T-helper 22 cell (primary cell): Measurements from ENCODE around the gene PSMD13.

Experiments used
- DNase-seq: peaks from one replicate; pipeline ENCODE4 v3.0.0-alpha.2; 2020; ENCODE audit warnings: low read depth

The PSMD13 gene

DNA sequence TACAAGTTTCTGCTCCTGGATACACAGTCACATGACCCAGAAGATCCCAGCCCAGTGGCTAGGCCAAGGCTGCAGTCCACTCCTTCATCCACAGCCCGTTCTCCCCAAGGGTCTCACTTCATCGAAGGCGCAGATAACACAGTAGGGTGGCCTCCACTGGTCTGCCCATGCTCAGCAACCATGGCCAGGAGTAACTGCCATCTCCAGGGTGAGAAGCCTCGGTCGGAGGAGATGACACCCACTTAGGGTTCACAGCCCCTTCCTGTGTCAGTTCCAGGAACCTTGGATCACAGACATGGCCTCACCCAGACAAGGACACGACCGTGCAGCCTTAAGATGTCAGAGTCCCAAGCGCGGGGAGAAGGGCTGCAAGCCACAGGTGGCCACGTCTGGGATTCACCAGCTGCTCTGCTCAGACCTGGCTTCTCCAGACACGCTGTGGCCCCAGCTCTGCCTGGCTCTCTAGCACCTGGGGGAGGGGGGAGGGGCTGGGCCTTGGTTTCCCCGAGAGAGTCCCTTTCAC is 32.1 kb upstream of the PSMD13 start:
- DNase-seq = no peak

GRCh38 chr11:205221-206001 is 31.4 kb upstream of the PSMD13 start:
- no peak for DNase-seq

DNA sequence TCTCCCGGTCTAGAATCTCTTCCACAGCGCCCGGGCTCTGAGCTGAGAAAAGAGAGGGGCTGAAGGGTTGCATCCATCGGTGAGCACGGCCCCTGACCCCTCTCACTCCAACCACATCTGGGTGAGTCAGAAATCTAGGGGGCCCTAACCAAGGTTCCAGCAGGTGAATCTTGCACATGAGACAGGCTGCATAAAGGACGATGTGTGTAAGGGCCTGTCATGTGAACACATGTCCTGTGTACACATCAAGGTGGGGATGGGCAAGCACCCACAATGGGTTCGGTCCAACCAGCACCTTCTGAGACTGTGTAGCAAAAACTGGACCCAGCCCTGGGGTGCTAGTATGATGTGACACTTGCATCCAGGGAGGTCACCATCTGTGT is 30.8 kb upstream of the PSMD13 start:
- no peak for DNase-seq

- no peak for DNase-seq
Observed at GRCh38 chr11:206526-207207, 30.1 kb upstream of the PSMD13 start.

DNA sequence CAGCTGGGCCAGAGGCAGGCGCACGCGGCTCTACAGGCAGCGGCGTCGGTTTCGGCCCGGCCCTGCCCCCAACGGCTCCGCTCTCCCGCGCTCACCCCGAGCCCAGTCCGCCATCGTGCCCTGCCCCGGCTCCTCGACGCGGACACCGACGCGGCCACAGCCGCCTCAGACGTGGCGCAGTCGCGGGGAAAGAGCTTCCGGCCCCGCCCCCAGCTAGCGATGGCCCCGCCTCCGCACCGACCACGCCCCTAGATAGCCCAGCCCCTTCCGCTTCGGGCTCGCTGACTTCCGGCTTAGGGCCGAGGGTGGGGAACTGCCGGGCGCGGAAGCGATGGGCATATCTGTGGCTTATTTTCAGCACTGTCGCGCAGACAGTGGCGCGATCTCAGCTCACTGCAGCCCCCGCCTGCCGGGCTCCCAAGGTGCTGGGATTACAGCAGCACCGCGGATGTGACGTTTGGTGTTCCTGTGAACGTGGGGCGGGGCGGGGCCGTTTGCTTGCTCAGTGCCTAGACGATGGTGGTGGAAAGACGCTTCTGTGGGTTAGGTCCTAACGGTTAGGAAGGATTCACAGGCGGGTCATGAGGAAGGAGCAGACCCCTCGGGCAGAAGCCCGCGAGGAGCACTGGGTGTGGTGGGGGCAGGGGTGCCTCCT is 29.4 kb upstream of the PSMD13 start, which contains the start of the genes BET1L and RIC8A:
TSS of gene BET1L (minus strand) at position 192 of the 655 bp plus-strand sequence. CDS start at position 114, 78 bp downstream.
TSS of gene RIC8A (plus strand) at position 501 of the 655 bp plus-strand sequence. CDS start 1,147 bp downstream, outside the sequence.
- peak; percentile 99 for DNase-seq

DNA sequence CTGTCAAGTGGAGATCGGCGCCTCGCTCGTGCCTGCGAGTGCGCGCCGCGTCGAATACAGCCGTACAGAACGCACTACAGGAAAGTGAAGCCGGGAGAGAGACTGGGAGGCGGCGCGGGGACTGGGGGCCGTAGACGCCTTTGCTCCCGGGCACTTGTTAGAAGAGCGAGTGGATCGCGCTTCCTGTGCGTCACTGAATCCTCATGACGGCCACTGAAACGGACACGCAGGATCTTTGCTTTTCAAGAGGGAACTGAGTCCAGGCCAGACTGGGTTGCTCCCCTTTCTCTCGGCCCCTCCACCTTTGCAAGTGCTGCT is 29.0 kb upstream of the PSMD13 start:
- DNase-seq = no peak

- DNase-seq = peak; percentile 73
Observed at GRCh38 chr11:208181-208916, 28.4 kb upstream of the PSMD13 start.

DNA sequence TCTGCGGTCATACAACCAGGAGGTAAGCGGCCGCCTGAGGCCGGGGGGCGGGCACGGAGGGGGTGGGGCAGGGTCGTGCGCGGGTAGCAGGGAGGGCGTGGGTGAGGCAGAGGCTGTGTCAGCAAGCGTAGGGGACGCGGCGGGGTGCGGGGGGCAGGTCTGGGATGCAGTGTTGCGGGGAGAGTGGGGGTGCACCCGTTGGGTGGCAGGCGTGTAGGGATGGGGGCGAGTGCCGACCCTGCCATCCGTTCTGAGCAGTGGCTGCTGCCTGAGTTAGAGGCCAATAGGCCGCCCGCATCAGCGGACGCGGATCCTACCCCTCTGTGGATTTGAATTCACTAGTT is 27.9 kb upstream of the PSMD13 start:
- no peak for DNase-seq

DNA sequence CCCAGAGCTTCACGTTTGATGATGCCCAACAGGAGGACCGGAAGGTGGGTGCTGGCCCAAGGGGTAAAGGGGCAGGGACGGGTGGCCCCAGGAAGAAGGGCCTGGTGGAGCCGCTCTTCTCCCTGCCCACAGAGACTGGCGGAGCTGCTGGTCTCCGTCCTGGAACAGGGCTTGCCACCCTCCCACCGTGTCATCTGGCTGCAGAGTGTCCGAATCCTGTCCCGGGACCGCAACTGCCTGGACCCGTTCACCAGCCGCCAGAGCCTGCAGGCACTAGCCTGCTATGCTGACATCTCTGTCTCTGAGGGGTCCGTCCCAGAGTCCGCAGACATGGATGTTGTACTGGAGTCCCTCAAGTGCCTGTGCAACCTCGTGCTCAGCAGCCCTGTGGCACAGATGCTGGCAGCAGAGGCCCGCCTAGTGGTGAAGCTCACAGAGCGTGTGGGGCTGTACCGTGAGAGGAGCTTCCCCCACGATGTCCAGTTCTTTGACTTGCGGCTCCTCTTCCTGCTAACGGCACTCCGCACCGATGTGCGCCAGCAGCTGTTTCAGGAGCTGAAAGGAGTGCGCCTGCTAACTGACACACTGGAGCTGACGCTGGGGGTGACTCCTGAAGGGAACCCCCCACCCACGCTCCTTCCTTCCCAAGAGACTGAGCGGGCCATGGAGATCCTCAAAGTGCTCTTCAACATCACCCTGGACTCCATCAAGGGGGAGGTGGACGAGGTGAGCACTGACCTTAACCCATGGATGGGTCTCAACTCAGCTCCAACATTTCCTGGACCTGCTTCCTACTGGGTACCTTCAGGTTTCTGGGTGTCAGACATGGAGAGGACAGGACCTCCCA is 27.3 kb upstream of the PSMD13 start:
- DNase-seq = no peak

- no peak for DNase-seq
Observed at GRCh38 chr11:210122-210802, 26.5 kb upstream of the PSMD13 start.

DNA sequence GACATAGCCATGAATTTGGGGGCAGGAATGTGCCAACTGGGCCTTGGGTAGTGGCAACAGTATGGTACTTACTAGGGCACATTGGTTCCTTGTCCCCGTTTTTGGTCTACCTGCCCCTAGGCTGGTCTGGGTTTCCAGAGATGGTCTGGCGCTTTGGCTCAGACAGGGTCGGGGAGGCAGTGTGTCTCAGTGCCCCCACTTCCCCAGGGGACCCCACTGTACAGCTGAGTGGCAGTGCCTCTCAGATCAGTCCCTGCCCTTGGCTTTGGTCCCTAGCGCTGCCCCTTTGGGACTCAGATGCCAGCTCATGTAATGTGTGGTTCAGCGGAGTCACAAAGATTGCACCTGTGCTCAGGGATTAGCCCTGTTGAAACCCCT is 26.0 kb upstream of the PSMD13 start:
- no peak for DNase-seq

GRCh38 chr11:211295-211694 is 25.5 kb upstream of the PSMD13 start:
- no peak for DNase-seq

DNA sequence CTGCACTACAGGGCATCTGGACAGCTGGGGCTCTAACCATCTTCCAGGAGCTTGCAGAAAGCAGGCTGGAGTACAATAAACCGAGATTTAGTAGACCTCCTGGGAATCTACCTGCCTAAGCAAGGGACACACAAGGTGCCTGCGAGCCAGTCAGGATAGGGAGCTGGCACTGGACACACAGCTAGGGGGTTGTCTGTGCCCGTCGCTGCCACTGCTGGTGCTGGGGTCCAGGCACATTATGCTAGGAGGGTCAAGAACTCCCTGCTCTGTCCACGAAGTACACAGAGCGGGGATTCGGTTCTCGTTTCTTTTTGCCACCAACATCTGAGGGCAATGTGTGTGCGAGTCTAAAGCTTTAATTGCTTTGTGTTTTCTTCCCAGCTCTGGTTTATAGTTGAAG is 25.0 kb upstream of the PSMD13 start:
- no peak for DNase-seq

DNA sequence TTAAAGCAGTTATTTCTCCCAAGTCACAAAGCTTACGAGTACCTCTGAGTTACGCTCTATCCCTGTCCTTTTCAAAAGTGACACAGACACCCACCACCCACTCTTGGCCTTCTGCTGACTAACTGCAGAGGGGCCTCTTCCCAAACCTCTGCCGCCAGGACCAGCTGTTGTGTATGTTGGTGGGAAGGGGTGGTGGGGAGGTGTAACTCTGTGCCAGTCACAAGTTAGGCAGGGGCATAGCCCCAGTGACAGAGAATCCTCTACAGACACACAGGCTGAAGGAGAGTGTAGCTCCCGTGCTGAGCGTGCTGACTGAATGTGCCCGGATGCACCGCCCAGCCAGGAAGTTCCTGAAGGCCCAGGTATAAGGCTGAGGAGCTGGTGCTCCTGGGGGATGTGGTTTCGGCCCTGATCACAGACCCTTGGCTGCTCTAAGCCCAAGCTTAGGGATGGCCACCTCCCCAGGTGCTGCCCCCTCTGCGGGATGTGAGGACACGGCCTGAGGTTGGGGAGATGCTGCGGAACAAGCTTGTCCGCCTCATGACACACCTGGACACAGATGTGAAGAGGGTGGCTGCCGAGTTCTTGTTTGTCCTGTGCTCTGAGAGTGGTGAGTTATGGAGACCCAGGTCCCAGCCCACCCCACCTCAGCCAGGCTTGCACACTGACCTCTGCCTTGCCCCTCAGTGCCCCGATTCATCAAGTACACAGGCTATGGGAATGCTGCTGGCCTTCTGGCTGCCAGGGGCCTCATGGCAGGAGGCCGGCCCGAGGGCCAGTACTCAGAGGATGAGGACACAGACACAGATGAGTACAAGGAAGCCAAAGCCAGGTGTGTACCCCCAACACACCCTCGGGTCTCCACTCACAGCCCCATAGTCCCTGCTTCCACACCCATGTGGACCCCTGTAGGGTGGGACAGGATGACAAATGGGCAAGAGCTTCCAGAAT is 24.4 kb upstream of the PSMD13 start:
- DNase-seq = no peak

GRCh38 chr11:213111-213510 is 23.7 kb upstream of the PSMD13 start:
- DNase-seq = no peak

- DNase-seq = no peak
Observed at GRCh38 chr11:214083-214482, 22.7 kb upstream of the PSMD13 start.

- no peak for DNase-seq
Observed at GRCh38 chr11:215581-216037, 21.2 kb upstream of the PSMD13 start.

- DNase-seq = no peak
Observed at GRCh38 chr11:216081-216974, 20.4 kb upstream of the PSMD13 start.
